22Rv1 (cell line): ENCODE results near the gene FCN3.

Experiments used
- CTCF ChIP-seq: fragments of 450-650 bp; IDR thresholded peaks from 2 replicates; pipeline ENCODE4 v1.5.1; 2017; ENCODE audit warnings: mild to moderate bottlenecking
- ZFX ChIP-seq: fragments of 450-650 bp; IDR thresholded peaks from 2 replicates; pipeline ENCODE4 v1.6.1; 2017; ENCODE audit warnings: antibody characterized with exemption, borderline replicate concordance

DNA sequence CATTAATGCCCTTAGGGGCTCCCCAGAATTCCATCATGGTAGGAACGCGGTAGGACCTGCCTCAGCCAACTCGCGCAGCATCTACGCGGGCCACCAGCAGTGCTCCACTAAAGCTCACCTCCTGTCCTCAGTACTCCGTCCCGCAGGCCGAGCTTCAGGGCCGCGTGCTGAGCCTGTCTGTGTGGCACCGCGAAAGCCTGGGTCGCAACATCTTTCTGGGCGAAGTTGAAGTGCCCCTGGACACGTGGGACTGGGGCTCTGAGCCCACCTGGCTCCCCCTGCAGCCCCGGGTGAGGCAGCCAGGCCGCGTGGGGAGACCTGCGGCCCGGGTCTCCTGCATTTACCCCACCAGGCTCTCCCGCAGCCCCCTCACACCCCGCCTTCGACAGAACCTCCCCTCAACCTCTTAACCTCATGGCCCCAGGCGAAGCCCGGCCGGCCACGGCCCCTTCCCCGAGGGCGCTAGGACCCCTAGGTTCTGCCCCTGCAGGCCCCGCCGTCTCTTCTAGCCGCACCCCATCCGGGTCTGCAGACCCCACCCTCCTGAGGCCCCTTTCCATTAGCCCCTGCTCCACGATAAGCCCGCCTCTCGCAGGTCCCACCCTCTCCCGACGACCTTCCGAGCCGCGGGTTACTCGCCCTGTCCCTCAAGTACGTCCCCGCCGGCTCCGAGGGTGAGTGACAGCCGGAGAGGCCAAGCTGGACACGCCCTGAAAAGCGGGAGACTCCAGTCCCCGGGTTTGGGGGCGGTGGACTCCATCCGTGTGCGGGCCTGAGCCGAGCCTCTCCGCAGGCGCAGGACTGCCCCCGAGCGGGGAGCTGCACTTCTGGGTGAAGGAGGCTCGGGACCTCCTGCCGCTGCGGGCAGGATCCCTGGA is 23.7 kb downstream of the FCN3 start:
- TF ChIP-seq CTCF (no peak), ZFX (no peak)
